Effector CD4-positive, alpha-beta T cell (primary cell): ENCODE results near the gene SLC49A3.
A peak's percentile ranks its signal among the peaks of the same experiment; 100 is the strongest.
"Not testable (repeated sequence)": the region's sequence is repeated elsewhere in the genome, so short reads cannot be mapped to it uniquely, and the experiment has no call there.

Source experiments
- DNase-seq: peaks from one replicate; pipeline ENCODE4 v3.0.0-alpha.2; 2020

Gene SLC49A3

DNA sequence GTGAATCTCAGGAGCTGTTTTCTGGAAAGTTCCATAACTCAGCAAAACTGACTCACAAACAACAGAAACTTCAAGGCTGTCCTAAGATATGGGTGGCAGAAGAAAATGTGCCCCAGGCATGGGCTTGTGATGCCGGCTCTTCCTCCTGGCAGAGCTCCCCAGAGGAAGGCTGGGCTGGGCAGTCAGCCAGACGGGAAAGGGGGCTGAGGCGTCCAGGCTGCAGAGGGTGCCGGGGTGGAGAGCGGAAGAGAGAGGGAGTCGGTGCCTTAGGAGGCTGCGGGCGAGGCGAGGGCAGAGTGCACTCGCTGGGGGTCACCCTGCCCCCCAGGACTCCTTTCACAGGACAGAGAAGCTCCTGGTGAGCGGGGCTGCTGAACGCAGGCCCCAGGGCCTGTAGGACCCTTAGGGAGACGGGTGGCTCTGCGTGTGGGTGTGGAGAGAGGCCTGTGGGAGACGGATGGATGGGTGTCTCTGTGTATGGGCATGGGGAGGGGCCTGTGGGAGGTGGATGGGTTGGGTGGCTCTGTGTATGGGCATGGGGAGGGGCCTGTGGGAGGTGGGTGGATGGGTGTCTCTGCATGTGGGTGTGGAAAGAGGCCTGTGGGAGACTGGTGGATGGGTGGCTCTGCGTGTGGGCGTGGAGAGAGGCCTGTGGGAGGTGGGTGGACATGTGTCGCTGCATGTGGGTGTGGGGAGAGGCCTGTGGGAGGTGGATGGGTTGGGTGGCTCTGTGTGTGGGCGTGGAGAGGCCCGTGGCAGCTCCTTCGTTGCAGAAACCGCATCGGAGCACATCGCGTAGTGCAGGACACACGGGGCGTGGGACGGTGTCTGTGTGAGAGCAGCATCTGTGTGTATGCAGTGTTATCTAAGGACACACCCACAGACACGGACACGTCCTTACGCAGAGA is 32.6 kb upstream of the SLC49A3 start:
- DNase-seq: no peak

DNA sequence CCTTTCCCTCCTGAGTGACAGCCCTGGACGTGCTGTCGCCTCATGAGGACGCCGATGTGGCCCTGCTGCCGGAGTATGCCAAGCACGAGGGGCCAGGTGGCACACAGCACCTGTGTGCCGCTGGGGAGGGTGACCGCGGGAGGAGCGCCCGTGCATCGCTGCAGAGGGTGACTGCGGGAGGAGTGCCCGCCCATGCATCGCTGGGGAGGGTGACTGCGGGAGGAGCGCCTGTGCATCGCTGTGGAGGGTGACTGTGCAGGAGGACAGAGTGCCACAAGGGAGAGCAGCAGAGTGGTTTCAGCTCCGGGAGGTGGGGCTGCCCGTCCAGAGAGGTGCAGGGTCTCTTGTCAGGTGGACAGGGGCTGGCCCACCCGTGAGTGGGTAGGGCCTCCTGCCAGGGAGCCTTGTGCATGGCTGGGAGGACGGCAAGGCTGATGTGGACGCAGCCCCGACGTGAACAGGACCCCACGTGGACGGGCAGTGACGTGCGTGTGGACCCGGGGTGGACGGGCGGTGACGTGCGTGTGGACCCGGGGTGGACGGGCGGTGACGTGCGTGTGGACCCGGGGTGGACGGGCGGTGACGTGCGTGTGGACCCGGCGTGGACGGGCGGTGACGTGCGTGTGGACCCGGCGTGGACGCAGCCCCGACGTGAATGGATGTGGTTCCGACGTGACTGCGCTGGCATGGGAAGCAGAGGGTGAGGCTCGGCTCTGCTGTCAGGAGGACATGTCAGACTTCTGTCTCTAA is 31.3 kb upstream of the SLC49A3 start:
- no peak for DNase-seq

DNA sequence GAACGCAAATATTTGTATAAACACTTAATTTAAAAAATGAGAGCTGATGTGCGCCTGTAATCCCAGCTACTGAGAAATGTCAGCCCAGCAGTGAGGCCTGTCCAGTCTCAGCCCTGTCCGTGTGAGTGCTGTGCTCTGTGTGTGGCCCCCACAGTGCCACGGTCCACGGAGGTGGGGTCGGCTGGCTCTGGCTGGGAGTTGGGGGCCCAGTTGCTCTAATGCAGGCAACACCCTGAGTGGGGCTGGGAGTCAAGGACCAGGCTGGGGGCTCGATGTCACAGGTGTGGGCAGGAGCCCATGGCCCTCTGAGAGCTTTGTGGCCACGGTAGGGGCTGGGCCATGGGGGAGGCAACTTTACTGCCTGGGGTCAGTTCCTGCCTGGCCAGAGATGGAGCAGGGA is 29.5 kb upstream of the SLC49A3 start:
- no peak for DNase-seq

DNA sequence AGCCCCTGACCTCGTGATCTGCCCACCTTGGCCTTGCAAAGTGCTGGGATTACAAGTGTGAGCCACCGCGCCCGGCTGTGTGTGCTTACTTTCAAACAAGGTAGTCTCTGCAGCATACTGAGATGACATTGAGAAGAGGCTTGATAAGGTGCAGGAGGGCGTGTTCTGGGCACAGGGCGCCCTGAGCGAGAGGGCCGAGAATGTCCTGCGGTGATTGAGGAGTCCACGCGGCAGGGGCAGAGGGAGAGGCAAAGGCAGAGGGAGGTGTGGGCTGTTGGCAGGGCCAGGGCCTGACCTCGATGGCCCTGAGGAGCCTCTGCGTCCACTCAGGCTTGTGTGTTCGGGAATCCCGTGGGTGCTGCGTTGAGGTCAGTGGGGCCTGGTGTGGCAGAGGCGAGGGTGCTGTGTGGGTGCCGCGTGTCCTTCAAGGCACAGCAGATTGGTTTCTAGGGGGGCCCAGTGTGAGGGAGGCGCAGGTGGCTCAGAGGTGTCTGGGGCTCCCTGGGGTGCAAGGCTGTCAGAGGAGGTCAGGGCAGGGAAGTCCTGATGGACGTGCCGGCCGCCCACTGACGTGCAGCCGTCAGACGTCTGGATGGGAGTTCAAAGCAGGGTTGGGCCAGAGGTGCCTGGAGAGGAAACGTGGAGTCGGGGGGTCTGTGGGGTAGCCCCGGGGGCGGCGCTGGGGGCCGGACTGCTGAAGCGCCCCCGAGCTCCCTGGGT is 28.8 kb upstream of the SLC49A3 start:
- no peak for DNase-seq

DNA sequence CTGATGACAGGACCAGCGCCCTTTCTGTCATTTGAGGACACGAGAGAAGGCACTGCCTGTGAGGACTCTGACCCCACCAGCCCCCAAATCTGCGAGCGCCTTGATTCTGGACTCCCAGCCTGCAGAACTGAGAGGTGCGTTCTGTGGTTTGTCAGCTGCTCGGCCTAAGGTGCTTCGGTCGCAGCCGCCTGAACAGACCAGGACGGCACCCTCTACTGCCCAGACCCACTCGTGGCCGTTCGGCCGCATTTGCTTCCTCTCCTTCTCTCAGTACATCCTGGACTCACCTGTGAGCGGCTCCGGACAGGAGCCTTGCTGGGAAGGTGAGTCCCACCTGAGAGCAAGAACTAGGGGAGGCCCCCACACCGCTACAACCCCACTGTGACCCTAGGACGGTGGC is 25.1 kb upstream of the SLC49A3 start:
- no peak for DNase-seq

DNA sequence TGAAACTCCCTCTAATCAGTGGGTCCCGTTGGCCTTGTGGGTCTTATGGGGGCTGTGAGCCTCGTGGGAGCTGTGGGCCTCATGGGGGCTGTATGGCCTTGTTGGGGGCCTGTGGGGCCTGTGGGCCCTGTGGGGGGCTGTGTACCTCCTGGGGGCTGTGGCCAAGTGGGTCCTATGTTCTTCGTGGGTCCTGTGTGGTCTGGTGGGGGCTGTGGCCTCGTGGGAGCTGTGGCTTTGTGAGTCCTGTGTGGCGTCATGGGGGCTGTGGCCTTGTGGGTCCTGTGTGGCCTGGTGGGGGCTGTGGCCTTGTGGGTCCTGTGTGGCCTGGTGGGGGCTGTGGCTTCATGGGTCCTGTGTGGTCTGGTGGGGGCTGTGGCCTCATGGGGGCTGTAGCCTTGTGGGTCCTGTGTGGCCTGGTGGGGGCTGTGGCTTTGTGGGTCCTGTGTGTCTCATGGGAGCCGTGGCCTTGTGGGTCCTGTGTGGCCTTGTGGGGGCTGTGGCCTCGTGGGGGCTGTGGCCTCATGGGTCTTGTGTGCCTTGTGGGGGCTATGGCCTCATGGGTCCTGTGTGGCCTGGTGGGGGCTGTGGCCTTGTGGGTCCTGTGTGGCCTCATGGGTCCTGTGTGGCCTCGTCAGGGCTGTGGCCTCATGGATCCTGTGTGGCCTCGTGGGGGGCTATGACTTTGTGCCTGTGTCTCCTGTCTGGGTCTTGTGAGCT is 24.1 kb upstream of the SLC49A3 start:
- no peak for DNase-seq

DNA sequence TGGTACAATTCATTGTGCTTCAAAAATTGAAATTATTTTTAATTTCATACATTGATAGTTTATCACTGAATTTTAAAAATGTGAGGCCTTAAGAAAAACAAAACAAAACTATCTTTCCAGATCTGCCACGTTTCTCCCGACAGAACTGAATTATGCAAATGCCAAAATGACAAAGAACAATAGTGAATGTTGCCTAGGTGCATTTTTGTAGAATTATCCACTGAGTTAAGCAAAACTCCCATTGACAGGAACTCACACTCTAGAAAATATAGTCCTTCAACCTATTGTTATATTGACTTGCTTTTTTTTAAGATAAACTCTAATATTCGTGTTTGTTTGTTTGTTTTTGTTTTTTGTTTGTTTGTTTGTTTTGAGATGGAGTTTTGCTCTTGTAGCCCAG is 23.1 kb upstream of the SLC49A3 start:
- no peak for DNase-seq

DNA sequence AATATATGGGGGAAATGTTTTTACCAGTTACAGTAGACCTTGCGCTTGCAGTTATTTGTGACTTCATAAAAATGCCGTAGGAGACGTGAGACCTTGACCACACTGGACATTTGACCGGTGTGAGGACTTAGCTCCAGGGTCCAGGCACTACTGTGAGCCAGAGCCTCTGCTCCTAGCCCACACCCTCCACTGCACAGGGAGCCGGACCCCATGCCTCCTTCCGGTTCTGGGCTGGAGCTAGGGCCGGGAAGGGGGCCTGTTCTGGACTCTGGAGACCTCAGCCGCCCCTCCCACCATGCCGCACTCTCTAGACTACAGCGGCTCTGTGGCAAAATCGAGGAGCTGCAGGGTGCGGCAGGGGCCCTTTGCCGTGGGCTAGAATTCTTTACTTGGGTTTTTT is 22.0 kb upstream of the SLC49A3 start:
- DNase-seq: no peak

DNA sequence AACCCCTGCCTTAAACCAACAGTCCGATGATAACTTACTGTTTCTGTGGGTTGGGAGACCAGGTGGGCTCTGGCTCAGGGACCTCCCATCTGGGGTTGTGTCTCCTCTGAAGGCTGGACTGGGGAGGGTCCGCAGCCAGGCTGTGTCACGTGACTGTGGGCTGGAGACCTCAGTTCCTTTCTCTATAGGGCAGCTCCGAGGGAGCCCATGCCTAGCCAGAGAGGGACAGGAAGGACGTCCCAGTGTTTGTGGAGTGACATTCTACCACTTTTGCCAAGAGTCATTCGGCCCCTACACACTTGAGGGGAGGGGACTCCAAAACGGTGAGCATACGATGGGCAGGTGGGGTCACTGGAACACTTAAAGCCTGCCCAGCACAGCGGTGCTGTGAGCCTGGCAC is 21.2 kb upstream of the SLC49A3 start:
- DNase-seq: no peak

DNA sequence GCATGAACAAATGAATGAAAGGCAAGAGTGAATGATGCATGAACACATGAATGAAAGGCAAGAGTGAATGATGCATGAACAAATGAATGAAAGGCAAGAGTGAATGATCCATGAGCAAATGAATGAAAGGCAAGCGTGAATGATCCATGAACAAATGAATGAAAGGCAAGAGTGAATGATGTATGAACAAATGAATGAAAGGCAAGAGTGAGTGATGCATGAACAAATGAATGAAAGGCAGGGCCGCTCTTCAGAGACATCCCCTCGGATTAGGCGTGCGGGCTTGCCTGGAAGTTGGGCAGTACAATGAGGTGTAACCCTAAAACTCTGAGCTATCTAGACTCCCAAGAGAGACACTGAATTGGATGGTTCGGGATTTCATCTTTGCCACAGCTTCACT is 20.4 kb upstream of the SLC49A3 start:
- no peak for DNase-seq

DNA sequence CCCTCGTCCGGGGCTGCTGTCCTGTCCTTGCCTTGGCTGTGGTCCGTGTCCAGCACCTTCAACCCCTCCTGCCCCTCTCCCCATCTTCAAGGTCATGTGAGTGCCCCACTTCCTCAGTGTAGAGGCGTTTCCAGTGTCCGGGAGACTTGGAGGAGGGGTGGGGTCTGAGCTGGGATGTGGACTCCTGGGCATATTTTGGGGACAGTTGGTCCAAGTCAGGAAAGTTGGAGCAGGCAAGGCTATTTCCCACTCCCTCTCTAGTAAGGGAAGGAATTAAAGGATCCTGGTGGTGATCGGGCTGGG is 19.6 kb upstream of the SLC49A3 start:
- DNase-seq: no peak

DNA sequence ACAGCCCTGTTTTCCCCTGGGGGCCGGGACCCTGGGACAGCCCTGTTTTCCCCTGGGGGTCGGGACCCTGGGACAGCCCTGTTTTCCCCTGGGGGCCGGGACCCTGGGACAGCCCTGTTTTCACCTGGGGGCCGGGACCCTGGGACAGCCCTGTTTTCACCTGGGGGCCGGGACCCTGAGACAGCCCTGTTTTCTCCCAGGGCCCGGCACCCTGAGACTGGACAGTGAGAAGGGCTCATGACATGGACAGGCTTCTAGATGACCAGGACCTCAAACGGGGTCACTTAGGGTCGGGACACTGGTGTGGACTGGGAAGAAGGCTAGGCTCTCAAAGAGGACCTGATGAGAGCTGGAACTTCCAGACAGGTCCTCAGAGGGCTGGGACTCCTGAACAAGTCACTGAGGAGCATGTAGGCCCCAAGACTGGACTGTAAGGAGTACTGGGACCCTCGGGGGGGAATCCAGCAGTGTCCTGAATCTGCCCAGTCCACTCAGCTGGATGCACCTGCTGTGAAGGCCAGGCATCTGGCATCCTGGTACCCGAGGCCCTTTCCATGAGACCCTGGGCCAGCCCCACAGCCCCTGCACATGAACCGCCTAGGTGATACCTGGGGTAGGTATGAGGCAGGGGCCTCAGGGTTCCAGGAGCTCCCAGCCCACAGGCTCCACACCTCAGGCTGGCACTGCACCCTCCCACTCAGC is 19.1 kb upstream of the SLC49A3 start:
- no peak for DNase-seq

DNA sequence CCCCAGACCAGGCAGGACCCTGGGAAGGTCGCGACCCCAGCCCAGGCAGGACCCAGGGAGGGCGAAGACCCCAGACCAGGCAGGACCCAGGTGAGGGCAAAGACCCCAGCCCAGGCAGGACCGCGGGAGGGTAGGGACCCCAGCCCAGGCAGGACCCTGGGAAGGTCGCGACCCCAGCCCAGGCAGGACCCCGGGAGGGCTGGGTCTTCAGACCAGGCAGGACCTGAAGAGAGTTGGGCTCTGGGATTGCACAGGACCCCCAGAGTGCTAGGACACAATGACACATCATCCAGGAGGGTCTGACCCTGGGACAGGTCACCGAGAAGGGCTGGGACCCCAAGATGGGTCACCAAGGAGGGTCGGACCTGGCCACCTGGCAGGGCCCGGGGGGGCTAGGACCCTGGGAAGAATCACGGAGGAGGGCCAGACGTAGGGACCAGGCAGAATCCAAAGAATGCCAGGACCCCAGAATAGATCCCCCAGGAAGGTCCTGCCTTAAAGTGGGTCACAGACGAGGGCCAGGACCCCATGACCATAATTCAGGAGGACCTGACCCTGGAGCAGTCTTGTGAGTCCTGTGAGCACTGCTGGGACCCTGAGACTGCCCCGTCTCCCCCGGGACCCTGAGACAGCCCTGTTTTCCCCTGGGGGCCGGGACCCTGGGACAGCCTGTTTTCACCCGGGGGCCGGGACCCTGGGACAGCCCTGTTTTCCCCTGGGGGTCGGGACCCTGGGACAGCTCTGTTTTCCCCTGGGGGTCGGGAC is 18.1 kb upstream of the SLC49A3 start:
- DNase-seq: no peak

DNA sequence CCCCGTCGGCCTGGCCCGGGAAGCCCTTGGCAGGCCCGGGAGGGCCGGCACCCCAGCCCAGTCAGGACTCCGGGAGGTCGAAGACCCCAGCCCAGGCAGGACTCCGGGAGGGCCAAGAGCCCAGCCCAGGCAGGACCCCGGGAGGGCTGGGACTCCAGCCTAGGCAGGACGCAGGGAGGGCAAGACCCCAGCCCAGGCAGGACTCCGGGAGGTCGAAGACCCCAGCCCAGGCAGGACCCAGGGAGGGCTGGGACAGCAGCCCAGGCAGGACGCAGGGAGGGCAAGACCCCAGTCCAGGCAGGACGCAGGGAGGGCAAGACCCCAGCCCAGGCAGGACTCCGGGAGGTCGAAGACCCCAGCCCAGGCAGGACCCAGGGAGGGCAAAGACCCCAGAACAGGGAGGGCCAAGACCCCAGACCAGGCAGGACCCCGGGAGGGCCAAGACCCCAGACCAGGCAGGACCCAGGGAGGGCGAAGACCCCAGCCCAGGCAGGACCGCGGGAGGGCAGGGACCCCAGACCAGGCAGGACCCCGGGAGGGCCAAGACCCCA is 17.2 kb upstream of the SLC49A3 start:
- not testable (repeated sequence) for DNase-seq

DNA sequence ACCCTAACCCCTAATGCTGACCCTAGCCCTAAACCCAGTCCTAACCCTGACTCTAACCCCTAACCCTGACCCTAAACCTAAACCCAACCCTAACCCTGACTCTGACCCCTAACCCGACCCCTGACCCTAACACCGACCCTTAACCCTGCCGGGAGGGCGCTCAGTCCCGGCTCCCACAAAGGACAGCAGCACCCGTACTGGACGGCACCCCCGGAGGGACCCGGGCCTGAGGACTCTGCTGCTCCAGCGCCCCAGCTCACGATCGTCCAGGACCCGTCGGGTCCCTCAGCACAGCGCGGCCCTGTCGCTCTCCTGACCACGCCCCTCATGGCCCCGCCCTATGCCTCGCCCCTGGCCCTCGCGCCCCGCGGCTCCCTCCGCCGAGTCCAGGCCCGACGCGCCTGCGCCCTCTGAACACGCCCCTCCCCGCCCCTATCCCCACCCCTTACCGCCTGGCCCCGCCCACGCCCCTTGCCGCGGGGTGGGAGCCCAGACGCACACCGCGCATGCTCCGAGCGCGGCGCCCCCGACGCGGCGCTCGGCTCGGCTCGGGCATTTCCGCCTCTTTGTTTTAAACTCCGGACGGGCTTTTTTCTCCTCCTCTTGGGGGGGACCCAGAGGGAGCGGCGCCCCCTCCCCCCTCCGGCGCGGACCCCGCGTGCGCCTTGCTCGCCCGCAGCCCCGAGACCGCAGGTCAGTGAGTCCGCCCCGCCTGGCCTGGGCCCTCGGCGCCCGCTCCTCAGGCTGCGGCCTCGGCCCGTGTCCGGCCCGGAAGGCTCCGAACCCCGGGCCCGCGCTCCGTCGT is 16.5 kb upstream of the SLC49A3 start, which contains the start of gene PCGF3:
Gene PCGF3 (plus strand): TSS at position 555 of the 805 bp plus-strand sequence. CDS start 27,849 bp downstream, outside the sequence.
- DNase-seq: peak; percentile 92

DNA sequence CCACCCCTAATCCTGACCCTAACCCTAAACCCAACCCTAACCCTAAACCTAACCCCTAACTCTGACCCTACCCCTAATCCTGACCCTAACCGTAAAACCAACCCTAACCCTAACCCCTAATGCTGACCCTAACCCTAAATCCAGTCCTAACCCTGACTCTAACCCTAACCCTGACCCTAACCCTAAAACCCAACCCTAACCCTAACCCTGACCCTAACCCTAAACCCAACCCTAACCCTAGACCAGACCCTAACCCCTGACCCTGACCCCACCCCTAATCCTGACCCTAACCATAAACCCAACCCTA is 16.0 kb upstream of the SLC49A3 start:
- DNase-seq: no peak

DNA sequence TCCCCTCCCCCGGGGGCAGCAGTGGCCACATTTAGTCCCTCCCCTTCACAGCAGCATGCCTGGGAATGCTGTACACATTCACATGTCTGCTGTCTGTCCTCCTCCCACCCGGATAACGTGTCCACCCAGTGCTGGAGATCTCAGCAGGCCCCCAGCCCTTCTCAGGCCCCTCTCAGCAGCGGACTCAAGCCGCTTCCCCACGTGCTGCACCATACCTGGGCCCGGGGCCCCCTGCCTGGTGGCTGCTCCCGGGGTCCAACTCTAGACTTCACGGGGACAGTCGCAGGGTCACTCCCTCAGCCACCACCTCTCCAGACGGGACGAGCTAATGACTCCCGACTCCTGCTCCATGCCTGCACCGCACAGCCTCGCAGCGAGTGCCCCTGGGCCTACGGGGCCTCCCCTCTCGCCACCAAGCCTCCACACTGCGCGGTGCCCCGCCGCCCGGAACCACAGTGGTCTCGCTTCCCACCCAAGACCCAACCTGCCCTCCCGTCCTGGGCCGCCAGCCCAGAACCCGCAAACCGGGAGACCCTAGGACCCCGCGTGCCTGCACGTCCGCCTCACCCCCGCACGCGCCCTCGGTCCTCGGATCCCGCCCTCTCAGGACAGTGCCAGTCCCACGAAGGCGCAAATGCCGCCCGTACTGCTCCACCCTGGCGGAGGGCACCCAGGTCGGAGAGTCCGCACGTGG is 15.4 kb upstream of the SLC49A3 start:
- DNase-seq: no peak

DNA sequence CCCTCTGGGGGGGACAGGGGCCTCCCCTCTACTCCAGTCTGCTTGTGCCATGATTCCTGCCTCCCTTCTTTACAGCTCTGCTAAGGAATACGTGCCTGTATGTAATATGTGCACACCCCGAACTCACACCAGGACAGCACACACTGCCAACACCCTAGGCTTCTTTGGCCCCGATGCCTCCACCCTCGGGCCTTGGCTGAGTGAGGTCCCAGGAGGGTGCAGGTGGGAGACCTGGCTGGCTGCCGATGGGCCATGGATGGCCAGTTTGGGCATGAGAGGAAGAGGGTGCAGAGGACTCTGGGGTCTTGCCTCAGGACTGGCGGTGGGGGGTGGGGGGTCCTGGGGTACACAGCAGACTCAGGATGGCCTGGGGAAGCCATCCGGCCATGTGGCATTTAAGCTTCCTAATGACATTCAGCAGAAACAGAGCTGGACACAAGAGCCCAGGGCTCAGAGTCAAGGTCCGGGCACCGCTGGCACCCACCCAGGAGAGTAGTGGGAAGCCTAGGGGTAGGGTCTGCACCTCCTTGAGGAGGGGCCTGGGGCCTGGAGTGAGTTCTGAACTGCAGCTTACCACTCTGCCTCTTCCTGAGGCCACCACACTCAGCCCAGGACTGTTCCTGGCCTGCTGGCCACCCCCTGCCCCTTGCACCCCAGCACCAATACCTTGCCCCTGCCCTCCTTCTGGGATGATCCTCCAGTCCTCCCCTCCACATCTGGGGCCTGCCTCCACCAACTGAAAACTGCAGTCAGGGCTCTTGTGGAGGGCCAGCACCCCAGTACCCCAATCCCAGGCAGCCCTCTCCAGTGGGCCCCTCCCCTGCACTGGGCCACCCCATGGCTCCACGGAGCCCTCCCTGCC is 14.6 kb upstream of the SLC49A3 start:
- no peak for DNase-seq

DNA sequence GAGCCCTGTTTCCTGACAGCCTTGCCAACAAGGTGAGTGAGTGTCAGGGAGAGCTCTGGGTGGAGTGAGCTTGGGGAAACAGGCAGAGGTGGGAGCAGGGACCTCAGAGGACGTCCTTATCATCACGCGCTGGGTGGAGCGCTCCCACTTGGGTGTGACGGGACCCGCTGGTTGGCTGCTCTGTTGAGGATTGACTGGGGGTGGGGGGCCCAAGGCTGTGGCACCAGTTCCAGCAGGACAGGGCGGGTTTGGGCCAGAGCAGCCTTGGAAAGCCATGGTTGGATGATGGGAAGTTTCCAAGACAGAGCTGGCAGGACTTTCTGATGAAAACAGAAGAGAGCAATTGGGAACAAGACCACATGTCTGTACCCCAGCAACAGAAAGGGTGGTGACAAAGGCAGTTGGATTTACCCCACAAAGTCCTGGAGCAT is 13.7 kb upstream of the SLC49A3 start:
- DNase-seq: no peak
